CD4-positive, alpha-beta T cell (primary cell): ENCODE results near the gene IL17RC. TPM values are rescaled to one million over a fixed set of nuclear protein-coding genes. Genes with fewer than 3 reads are reported as not detected.

ENCODE experiments used
- ATAC-seq: fragments of 200-7000 bp; cut with Tn5 transposase; one replicate; pipeline ENCODE4 v1.10.0; 2022; ENCODE audit warnings: mild to moderate bottlenecking; ENCODE audit not compliant: poor library complexity
- CTCF ChIA-PET: fragments of 350-600 bp; sonication (Branson Sonifier 250); formaldehyde crosslinking; loops from one replicate; lab custom pipeline; 2021; ENCODE audit warnings: antibody characterized with exemption, inconsistent platforms; lab: Charles Lee
- POLR2A ChIA-PET: fragments of 350-600 bp; sonication (Branson Sonifier 250); formaldehyde crosslinking; loops from one replicate; lab custom pipeline; 2021; ENCODE audit warnings: antibody characterized with exemption, inconsistent platforms; lab: Charles Lee
- DNase-seq, 14 experiments: peaks; one replicate each; pipeline ENCODE4 v3.0.0-alpha.2; 2013 to 2020; ENCODE audit warnings: mixed read lengths in 2 of 14
- H3K27ac ChIP-seq, 2 donors: one replicate each; pipeline versions ENCODE4 v1.5.1 to v1.7.0; 2013; ENCODE audit warnings: low read length in 2 of 2, low read depth in 1 of 2, mild to moderate bottlenecking in 1 of 2
- H3K27me3 ChIP-seq, 2 experiments: 1 replicate in 1 of 2; 2 replicates in 1 of 2; pipeline versions ENCODE4 v1.6.1 to v1.7.0; 2013; ENCODE audit warnings: low read length in 2 of 2, control low read depth in 1 of 2, mild to moderate bottlenecking in 1 of 2, moderate library complexity in 1 of 2; ENCODE audit not compliant: insufficient read depth in 2 of 2, control insufficient read depth in 1 of 2
- H3K36me3 ChIP-seq: one replicate; pipeline ENCODE4 v1.6.1; 2013; ENCODE audit warnings: low read length, control low read depth; ENCODE audit not compliant: insufficient read depth
- H3K4me1 ChIP-seq: one replicate; pipeline ENCODE4 v1.6.1; 2013; ENCODE audit warnings: low read length, control low read depth; ENCODE audit not compliant: insufficient read depth
- H3K4me3 ChIP-seq: one replicate; pipeline ENCODE4 v1.5.1; 2013; ENCODE audit warnings: mild to moderate bottlenecking, low read length, moderate library complexity
- H3K9me3 ChIP-seq, 2 experiments: 1 replicate in 1 of 2; 2 replicates in 1 of 2; pipeline versions ENCODE4 v1.6.1 to v1.7.0; 2013; ENCODE audit warnings: low read length in 2 of 2, mild to moderate bottlenecking in 2 of 2, control low read depth in 1 of 2, moderate library complexity in 1 of 2; ENCODE audit not compliant: control insufficient read depth in 1 of 2, insufficient read depth in 1 of 2
- H3K27ac Mint-ChIP-seq: one replicate; pipeline ENCODE4 v1.8.0; 2020; ENCODE audit warnings: mixed read lengths
- H3K27me3 Mint-ChIP-seq: one replicate; pipeline ENCODE4 v1.8.0; 2021; ENCODE audit warnings: mixed read lengths
- H3K36me3 Mint-ChIP-seq: one replicate; pipeline ENCODE4 v1.8.0; 2021; ENCODE audit warnings: low read depth, mixed read lengths
- H3K4me1 Mint-ChIP-seq: one replicate; pipeline ENCODE4 v1.8.0; 2021; ENCODE audit warnings: low read depth, mixed read lengths
- H3K4me3 Mint-ChIP-seq: one replicate; pipeline ENCODE4 v1.8.0; 2020; ENCODE audit warnings: mild to moderate bottlenecking, mixed read lengths
- H3K9me3 Mint-ChIP-seq: one replicate; pipeline ENCODE4 v1.8.0; 2020; ENCODE audit warnings: mixed read lengths
- intact Hi-C, 2 experiments: fragments of 100-400 bp; cut with DNase I in 1 of 2; cut with micrococcal nuclease in 1 of 2; formaldehyde crosslinking; loops; one replicate each; pipeline versions ENCODE4 v1.15.1 to v1.9.0; 2023 to 2025; cut with DNase I, micrococcal nuclease
- total RNA-seq, 174 experiments: library from RNA in 2 of 174; stranded (reverse) in 2 of 174; gene quantifications; one replicate each; pipeline ENCODE4 v1.2.3 and lab custom pipeline; 2021 to 2026
- TF ChIP-seq, protein P1 (sequence below): fragments of 200-600 bp; IDR thresholded peaks from one replicate; pipeline ENCODE4 v1.8.0; 2022; ENCODE audit warnings: antibody characterized with exemption, mild to moderate bottlenecking

Gene IL17RC
- total RNA-seq, 2 experiments from 2014 or later: 0.42 to 0.88 TPM

DNA sequence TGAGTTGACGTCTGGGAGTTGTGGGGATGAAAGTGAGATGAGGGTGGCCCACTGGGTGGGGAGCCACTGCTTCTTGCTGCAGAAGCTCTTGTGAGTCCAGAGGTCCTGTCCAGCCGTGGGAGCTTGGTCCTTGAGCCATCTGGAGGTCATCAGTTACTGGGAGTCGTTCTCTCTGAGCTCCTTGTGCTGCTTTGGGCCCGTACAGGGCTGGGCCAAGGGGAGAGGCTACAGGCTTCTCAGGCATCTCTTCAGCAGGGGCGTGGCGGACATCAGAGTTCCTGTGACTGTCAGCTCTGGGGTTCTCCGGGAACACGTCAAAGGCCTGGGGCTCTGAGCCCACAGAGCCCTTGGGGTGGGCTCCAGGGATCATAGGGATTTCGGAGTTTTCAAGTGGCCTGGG is 32.7 kb downstream of the IL17RC start:
- TF ChIP-seq, protein P1, sequence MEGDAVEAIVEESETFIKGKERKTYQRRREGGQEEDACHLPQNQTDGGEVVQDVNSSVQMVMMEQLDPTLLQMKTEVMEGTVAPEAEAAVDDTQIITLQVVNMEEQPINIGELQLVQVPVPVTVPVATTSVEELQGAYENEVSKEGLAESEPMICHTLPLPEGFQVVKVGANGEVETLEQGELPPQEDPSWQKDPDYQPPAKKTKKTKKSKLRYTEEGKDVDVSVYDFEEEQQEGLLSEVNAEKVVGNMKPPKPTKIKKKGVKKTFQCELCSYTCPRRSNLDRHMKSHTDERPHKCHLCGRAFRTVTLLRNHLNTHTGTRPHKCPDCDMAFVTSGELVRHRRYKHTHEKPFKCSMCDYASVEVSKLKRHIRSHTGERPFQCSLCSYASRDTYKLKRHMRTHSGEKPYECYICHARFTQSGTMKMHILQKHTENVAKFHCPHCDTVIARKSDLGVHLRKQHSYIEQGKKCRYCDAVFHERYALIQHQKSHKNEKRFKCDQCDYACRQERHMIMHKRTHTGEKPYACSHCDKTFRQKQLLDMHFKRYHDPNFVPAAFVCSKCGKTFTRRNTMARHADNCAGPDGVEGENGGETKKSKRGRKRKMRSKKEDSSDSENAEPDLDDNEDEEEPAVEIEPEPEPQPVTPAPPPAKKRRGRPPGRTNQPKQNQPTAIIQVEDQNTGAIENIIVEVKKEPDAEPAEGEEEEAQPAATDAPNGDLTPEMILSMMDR: no peak
- Mint-ChIP-seq H3K36me3 (no peaks in the 10 kb centered on the region), H3K9me3 (no peaks in the 10 kb centered on the region), H3K4me1 (peaks cover 21% of the 10 kb centered on the region), H3K27ac (no peak overlapping the region), H3K4me3 (no peak overlapping the region), H3K27me3 (no peaks in the 10 kb centered on the region)
- H3K9me3 ChIP-seq: no peaks in the 10 kb centered on the region
- H3K4me1 ChIP-seq: peaks cover 28% of the 10 kb centered on the region
- DNase-seq (no peak), ATAC-seq (no peak)
- H3K27me3 ChIP-seq: no peaks in the 10 kb centered on the region
- no peak overlapping the region for H3K4me3 ChIP-seq
- ChIA-PET POLR2A (interaction anchor here (3.9 kb wide), 1 partner anchor 16 kb away, joined by 66 read pairs; the partner anchor contains the start of gene CRELD1), CTCF (interaction anchor here (1.2 kb wide), 1 partner anchor 16 kb away, joined by 3 read pairs; the partner anchor contains the start of gene CRELD1)
- H3K27ac ChIP-seq: no peak overlapping the region
- peaks cover 13% of the 10 kb centered on the region for H3K36me3 ChIP-seq
- intact Hi-C loops: loop anchor here (5.0 kb wide), 3 partner anchors 57 to 447 kb away; partner anchors contain the start of gene JAGN1 (in 1 of the 2)

DNA sequence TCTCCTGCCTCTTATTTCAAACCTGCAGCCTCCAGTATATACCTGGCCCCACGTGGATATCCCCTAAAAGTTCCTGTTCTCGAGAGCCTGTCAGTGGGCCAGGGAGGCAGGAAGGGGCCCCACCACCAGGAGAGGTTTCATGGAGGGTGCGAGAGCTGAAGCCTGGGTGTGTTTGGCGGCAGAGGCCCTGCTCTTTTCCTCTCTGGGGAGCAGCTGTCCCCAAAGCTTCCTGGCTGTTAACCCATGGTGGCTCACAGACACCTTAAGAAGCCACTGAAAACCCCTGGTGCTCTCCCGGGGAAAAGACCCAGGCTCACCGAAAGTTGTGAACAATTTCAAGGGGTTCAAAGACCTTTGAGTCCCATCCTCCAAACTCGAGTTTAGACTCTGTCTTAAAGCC is 34.2 kb downstream of the IL17RC start:
- no peaks in the 10 kb centered on the region for H3K9me3 ChIP-seq
- intact Hi-C loops: loop anchor here in 1 of 2 experiments (5.0 kb wide), 1 partner anchor 59 kb away; the partner anchor contains the start of gene JAGN1
- H3K4me1 ChIP-seq: peaks cover 26% of the 10 kb centered on the region
- Mint-ChIP-seq H3K27me3 (no peaks in the 10 kb centered on the region), H3K9me3 (no peaks in the 10 kb centered on the region), H3K4me1 (peaks cover 21% of the 10 kb centered on the region), H3K36me3 (no peaks in the 10 kb centered on the region), H3K4me3 (peak overlapping the region; percentile 88), H3K27ac (peak overlapping the region; percentile 41)
- ATAC-seq: no peak
- H3K4me3 ChIP-seq: peak overlapping the region; percentile 77
- CTCF ChIA-PET: interaction anchor here (1.8 to 3.1 kb wide), 2 partner anchors 16 to 18 kb away, joined by 4 to 20 read pairs; partner anchors contain the start of gene CRELD1
- DNase-seq: peak in 1 of 14 experiments; percentile 12
- no peaks in the 10 kb centered on the region for H3K27me3 ChIP-seq
- no peak overlapping the region for H3K27ac ChIP-seq
- TF ChIP-seq, protein P1: no peak
- POLR2A ChIA-PET: interaction anchor here (0.6 to 3.9 kb wide), 6 partner anchors 10 to 554 kb away, joined by 3 to 66 read pairs (median 4); partner anchors contain the start of genes CRELD1, JAGN1 and SETD5
- peaks cover 9% of the 10 kb centered on the region for H3K36me3 ChIP-seq

DNA sequence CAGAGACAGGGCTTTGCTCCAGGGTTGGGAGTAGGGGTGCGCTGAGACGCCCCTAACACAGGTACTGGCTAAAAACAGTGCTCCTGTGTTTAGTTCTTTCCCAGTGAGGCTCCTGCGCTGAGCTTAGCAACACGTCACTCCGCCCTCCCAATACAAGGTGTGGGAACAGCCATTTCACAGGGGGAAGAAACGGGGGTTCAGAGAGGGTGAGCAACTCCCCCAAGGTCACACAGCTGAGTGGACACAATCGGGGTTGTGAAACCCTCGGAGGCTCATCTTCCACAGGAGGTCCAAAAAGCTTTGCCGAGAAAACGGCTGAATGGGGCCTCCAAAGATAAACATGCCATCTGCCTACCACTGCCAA is 34.7 kb downstream of the IL17RC start:
- ATAC-seq (peak; percentile 10), DNase-seq (peak in 1 of 14 experiments; percentile 19)
- H3K36me3 Mint-ChIP-seq: no peaks in the 10 kb centered on the region
- CTCF ChIA-PET: interaction anchor here (1.8 to 3.1 kb wide), 2 partner anchors 17 to 19 kb away, joined by 4 to 20 read pairs; partner anchors contain the start of gene CRELD1
- intact Hi-C loops: loop anchor here in 1 of 2 experiments (5.0 kb wide), 1 partner anchor 59 kb away; the partner anchor contains the start of gene JAGN1
- H3K9me3 Mint-ChIP-seq: no peaks in the 10 kb centered on the region
- peak overlapping the region; percentile 41 for H3K27ac Mint-ChIP-seq
- no peaks in the 10 kb centered on the region for H3K27me3 Mint-ChIP-seq
- Histone ChIP-seq H3K27me3 (no peaks in the 10 kb centered on the region), H3K27ac (no peak overlapping the region), H3K4me1 (peaks cover 24% of the 10 kb centered on the region), H3K9me3 (no peaks in the 10 kb centered on the region), H3K4me3 (peak overlapping the region; percentile 77), H3K36me3 (peaks cover 9% of the 10 kb centered on the region)
- TF ChIP-seq, protein P1: no peak
- H3K4me1 Mint-ChIP-seq: peaks cover 21% of the 10 kb centered on the region
- peak overlapping the region; percentile 88 for H3K4me3 Mint-ChIP-seq
- POLR2A ChIA-PET: interaction anchor here (0.6 to 3.9 kb wide), 8 partner anchors 18 to 555 kb away, joined by 3 to 66 read pairs (median 4); partner anchors contain the start of genes CRELD1, EMC3, FANCD2 and JAGN1
